GM21786 (cell line): ENCODE results near the gene CNIH3.

Experiments
- ATAC-seq: cut with Tn5 transposase; IDR thresholded peaks from one replicate; pipeline ENCODE4 v1.9.1; 2021; ENCODE audit not compliant: unreplicated experiment

The CNIH3 gene

GRCh38 chr1:224767676-224768075 lies 151.6 kb downstream of the CNIH3 start:
- ATAC-seq, result no peak

- ATAC-seq, result no peak
These were observed 152.9 kb downstream of the CNIH3 start for GRCh38 chr1:224768971-224769370.

- no peak for ATAC-seq
These were observed 153.6 kb downstream of the CNIH3 start for GRCh38 chr1:224769452-224770335.

- no peak for ATAC-seq
These were observed 154.2 kb downstream of the CNIH3 start for GRCh38 chr1:224770336-224770693.

- no peak for ATAC-seq
These were observed 157.5 kb downstream of the CNIH3 start for GRCh38 chr1:224773646-224774045.

GRCh38 chr1:224774378-224774777 lies 158.3 kb downstream of the CNIH3 start:
- peak; percentile 92 for ATAC-seq

GRCh38 chr1:224777180-224777579 lies 161.1 kb downstream of the CNIH3 start:
- no peak for ATAC-seq

- ATAC-seq, result no peak
These were observed 163.4 kb downstream of the CNIH3 start for GRCh38 chr1:224779536-224779935.

- ATAC-seq, result no peak
These were observed 164.6 kb downstream of the CNIH3 start for GRCh38 chr1:224780736-224781135.

GRCh38 chr1:224781800-224782199 lies 165.7 kb downstream of the CNIH3 start:
- ATAC-seq, result peak; percentile 52

- ATAC-seq, result no peak
These were observed 166.3 kb downstream of the CNIH3 start for GRCh38 chr1:224782281-224783000.

GRCh38 chr1:224783006-224783651 lies 167.0 kb downstream of the CNIH3 start:
- ATAC-seq, result peak; percentile 70

GRCh38 chr1:224784265-224785039 lies 168.3 kb downstream of the CNIH3 start:
- ATAC-seq, result no peak

- no peak for ATAC-seq
These were observed 168.9 kb downstream of the CNIH3 start for GRCh38 chr1:224785040-224785328.

GRCh38 chr1:224785622-224786021 lies 169.5 kb downstream of the CNIH3 start:
- no peak for ATAC-seq

GRCh38 chr1:224786533-224787250 lies 170.6 kb downstream of the CNIH3 start:
- no peak for ATAC-seq

- no peak for ATAC-seq
These were observed 173.2 kb downstream of the CNIH3 start for GRCh38 chr1:224789311-224789710.
